ENCODE data around the gene ASPDH. TPM values are rescaled to one million over a fixed set of nuclear protein-coding genes. Genes with fewer than 3 reads are reported as not detected.

The ASPDH gene
- not detected in 2 replicates for total RNA-seq

DNA sequence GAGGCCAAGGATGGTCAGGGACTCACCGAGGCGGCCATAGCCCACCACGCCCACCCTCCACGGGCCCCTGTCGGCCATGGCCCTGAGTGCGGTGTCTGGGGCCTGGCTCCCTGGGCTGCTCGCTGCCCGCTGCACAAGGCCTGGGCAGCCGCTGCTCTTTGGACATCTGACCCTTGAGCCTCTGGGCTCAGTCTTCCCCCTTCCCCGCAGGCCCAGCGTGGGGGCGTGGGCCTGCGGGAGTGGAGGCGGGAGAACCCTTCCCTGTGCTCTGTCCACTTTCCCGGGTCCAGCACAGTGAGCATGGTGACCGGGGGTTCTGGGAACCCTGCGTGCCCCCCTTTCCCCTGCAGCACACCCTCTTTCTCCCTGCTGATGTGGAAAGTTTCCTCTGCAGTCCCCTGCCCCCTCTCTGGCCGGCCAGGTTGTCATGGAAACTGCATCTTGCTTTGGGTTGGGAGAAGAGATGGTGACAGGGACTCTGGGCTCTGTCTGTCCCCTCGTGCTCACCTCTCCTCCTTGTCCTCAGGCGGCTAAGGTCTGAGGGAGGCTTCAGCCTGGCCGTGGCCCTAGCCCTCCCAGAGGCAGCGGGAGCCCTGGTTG is at the start of gene ASPDH:
TSS of gene ASPDH (minus strand) at position 168 of the 600 bp plus-strand sequence. CDS start at position 78, 90 bp downstream.
- DNase-seq (ENCODE audit: low read depth in 2 of 2) = no peak

DNA sequence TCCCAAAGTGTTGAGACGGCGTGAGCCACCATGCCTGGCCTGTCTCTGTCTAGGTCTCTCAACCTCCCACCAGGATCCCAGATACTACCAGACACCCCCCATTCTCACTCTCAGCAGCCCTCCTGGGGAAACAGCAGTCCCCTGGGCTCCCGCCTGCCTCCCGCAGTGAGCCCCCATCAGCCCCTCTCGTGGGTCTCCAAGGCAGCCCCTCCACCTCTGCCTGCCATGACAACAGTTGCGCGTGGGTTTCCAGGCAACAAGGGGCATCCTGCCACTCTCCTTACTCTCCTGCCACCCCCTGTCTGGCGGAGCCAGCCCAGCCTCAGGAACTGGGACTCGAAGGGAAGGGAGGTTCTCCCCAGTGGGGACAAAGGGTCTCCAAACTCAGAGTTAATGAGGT is 49.3 kb upstream of the ASPDH start:
- DNase-seq (ENCODE audit: low read depth in 2 of 2) = no peak

GRCh38 chr19:50562329-50562728 is 48.6 kb upstream of the ASPDH start:
- no peak for DNase-seq (ENCODE audit: low read depth in 2 of 2)

DNA sequence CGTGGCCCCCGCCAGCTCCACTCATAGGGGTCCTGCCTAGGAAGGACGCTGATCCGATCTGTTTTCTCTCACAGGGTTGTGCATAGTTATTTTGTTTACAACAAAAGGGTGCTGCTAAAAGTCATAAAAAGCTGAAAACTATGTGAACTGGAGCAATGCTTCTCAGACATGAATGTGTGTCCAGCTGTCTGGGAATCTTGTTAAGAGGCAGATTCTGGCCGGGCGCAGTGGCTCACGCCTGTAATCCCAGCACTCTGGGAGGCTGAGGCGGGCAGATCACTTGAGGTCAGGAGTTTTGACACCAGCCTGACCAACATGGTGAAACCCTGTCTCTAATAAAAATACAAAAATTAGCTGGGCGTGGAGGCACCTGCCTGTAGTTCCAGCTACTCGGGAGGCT is 45.9 kb upstream of the ASPDH start:
- no peak for DNase-seq (ENCODE audit: low read depth in 2 of 2)

GRCh38 chr19:50558449-50558848 is 44.7 kb upstream of the ASPDH start:
- no peak for DNase-seq (ENCODE audit: low read depth in 2 of 2)

- no peak for DNase-seq (ENCODE audit: low read depth in 2 of 2)
Measured at GRCh38 chr19:50558039-50558438, 44.3 kb upstream of the ASPDH start.

DNA sequence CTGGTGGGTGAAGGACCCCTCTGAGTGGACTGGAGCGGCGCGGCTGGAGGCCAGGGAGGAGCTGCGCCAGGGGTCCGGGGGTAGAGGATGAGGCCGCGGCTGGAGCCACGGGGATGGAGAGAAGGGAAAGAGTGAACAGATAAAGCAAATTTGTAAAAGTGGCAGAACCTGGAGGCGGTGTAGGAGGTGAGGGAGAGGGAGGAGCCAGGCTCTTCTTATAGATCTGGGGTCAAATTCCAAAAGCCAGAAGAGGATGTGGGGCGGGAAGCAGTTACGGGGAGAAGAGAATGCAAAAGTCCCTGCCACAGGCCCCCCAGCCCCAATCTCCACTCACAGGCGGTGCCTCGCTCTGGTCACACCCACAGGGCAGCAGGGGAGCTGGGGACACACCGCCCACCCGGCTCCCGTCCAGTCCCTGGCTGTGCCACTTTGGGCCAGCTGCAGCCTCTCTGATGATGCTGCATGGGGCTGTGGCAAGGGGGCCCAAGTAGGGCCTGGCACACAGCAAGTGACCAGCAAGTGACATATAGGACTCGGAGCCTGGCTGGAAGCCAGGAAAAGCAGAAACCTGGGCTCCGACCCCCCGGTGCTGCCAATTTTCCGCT is 43.4 kb upstream of the ASPDH start:
- DNase-seq (ENCODE audit: low read depth in 2 of 2) = no peak

DNA sequence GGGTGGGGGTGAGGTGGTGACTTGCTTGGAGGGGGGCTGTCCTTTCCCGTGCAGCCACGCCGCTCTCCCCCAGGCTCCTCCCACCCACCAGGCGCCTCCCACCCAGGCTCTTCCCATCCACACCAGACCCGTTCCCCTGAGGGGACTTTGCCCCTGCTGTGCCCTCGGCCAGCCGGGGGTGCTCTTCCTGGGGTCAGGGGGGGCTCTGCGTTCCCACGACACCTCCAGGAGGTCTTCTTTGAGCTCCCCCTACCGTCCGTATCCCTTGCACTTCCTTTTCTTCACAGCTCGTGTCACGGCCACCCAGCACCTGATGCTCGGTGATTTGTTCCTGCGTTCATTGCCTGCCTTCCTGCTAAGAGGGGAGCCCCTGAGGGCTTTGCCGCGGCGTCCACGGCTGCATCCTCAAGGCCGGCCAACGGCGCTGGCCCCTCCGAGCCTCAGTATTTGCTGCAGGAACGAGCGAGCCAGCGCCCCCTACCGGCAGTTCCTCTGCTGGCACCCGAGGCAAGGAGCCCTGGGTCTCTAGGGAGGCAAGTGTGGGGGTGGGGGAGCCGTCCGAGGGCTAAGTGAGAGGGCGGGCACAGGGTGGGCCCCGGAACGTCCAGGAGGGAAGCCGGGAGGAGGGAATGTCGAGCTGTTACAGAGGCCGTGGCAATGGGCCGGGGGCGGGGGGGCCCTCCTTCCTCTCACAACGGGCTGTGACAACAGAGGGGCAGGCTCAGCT is 42.7 kb upstream of the ASPDH start:
- peak; percentile 71 to 77 for DNase-seq (ENCODE audit: low read depth in 2 of 2)

DNA sequence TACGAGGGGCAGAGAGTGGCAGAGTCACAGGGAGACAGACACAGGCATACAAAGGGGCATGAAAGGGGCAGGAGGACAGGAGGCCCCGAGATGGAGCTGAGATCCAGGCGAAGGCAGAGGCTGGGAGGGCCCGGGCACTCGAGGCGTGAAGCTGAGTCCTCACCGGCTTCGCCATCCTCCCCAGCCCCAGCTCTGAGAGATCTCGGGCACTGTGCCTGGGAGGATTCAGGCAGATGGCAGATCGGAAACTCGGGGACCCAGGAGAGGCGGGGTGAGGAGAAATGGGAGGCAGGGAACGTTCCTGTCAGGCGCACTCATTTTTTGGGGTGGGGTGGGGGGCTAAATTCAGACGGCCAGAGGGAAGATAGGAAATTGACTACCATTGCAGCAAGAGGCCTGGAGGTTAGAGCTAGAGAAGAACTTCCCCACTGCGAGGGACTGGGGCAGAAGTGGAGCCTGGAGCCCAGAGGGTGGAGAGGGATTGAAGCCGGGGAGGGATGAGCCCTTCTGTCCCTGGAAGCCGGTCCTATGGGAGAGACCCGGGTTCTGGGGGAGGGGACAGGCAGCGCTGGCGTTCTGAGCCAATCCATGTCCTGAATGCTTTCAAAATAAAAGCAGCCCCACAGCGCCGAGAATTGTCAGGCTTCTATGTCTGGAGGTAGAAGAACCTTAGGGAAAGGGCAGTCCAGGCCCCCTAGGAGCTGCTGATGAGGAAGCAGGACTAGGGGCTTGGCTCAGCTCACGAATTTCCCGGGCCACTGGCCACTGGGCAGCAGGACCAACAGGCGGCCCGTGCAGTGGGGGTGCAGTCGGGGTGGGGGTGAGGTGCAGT is 42.0 kb upstream of the ASPDH start:
- no peak for DNase-seq (ENCODE audit: low read depth in 2 of 2)

GRCh38 chr19:50555033-50555432 is 41.3 kb upstream of the ASPDH start:
- DNase-seq (ENCODE audit: low read depth in 2 of 2) = no peak

- no peak for DNase-seq (ENCODE audit: low read depth in 2 of 2)
Measured at GRCh38 chr19:50554212-50554611, 40.5 kb upstream of the ASPDH start.

DNA sequence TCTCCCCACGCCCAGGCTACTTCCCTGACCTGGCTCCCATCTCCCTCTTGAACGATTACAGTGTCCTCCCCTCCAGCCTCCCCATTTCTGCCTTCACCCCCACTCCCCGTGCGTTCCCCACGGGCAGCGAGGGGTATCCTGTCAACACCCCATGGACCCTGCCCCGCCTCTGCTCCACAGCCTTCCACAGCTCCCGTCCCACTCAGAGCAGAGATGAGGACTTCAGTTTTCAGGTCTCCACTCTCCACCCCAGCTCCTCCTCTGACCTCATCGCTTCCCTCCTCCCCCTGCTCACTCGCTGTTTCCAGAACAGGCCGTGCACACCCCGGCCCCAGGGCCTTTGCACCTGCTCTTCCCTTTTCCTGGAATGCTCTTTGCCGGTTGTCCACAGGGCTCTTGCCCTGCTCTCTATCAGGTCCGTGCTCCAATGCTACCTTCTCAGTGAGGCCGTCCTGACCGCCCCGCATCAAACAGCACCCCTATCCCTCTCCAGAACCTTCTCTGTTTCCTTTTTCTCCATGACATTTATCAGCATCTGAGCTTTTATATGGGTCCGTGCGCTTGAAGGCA is 39.5 kb upstream of the ASPDH start:
- no peak for DNase-seq (ENCODE audit: low read depth in 2 of 2)

- no peak for DNase-seq (ENCODE audit: low read depth in 2 of 2)
Measured at GRCh38 chr19:50552540-50552939, 38.8 kb upstream of the ASPDH start.

- DNase-seq (ENCODE audit: low read depth in 2 of 2) = no peak
Measured at GRCh38 chr19:50551715-50552187, 38.0 kb upstream of the ASPDH start.

DNA sequence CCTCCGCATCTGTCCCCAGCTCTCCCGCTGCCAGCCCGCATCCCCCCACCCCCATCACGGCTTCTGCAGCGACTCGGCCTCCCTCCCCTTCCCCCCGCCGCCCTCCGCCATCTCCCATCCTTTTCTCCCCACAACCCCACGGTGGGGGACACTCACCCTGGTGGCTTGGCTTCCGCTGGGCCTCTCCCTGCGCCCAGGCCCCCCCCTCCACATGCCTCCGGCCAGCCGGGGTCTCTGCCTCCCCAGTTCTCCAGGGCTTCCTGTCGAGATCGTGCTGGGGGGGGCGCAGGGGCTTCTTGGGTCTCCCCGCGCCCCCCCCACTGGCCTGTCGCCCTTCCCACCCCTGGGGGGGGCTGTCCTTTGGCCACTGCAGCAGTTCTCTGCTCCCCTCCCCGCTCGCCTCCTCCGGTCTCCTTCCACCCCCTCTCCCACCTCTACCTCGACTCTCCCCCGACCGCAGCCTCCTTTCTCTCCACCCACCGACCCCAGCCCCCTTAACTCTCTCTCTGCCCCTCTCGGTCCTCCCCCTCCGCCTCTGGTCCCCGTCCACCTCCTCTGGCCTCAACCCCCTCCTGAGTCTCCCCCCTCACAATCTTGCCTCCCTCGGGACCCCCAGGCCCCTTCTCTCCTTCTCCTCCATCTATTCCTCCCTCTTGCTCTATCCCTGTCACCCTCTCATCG is 37.5 kb upstream of the ASPDH start:
- DNase-seq (ENCODE audit: low read depth in 2 of 2) = no peak

DNA sequence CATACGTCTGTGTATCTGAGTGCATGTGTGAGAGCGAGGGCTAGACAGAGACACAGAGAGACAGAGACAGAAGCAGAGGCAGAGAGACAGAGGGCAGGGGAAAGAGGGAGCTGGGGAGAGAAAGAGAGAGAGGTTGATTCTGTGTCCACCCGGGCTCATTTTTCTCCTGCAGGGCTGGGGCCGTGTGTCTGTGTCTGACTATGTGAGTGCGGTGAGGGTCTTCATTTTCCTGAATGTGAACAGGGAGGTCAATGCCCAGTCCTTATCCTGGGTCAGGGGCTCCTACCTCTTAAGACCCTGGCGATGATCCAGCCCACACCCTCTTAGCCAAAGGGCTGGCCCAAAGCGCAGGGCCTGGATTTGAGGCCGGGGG is 36.9 kb upstream of the ASPDH start:
- no peak for DNase-seq (ENCODE audit: low read depth in 2 of 2)

DNA sequence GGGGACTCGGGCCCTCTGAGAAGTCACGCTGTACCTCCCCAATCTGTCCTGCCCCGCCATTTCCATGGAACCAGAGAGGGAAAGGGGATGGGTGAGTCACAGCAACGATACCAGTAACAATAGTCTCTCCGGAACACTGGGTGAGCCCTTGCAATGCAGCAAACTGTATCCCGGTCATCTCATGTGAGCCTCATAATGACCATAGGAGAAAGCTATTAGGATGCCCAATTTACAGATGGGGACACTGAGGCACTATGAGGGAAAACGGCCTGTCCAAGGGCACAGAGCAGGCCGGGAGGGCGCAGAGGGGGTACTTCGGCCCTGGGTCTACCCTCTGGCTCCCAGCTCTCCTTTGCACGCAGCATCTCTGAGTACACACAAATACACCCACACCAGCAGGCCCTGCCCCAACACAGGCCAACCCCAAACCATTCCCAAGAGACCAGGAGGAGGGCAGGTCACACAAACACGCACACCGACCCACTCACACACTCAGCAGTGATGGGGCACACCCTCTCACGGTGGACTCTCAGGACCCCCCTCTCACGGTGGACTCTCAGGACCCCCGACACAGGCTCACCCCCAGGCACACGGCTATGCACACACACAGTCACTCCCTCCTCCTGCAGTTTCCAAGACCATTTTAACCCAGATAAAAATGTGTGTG is 36.3 kb upstream of the ASPDH start:
- no peak for DNase-seq (ENCODE audit: low read depth in 2 of 2)

DNA sequence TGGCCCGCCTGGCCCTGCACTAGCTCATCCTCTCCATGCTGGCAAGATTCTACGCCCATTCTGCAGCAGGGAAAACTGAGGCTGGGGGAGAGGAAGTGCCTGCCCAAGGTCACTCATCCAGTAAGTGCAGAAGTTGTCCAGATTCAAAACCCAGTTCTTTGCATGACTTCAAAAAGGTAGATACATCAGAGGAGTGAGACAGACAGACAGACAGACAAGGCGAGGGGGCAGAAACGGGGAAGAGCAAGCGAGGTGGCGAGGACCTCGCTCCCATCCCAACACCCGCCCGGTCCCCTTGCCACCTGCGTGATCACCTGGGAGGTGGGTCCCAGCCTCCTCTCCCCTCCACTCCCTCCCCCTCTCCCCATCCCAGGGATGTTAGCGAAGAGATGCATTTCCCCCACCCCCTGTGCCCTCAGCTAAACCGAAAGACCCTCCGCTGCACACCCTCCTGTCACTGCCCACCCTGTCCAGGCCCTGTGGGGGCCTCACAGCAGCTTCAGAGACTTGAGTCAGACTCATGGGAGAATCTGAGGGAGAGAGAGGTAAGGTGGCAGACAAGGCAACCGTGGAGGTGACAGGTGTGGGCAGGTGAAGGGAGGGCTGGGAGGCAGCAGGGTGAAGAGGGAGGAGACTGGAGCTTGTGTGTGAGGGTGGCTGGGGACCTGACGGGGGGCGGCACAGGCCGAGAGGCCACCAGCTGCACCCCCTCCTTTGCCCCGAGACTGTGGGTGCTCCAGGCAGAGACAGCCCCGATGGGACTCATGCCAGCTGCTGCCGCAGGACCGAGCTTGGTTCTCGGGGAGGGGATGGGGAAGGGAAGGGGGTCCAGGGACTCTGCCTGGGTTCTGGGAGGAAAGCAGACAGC is 35.6 kb upstream of the ASPDH start:
- no peak for DNase-seq (ENCODE audit: low read depth in 2 of 2)

All from lung microvascular endothelial cell (primary cell).